ENCODE data around the gene BCL6. TPM values are rescaled to one million over a fixed set of nuclear protein-coding genes. Genes with fewer than 3 reads are reported as not detected.

The BCL6 gene
- total and polyA plus RNA-seq, 9 of the 15 experiments (the other 6 are each of a cell fraction or from before 2014, with no cell fraction given) = 0.08 to 3.5 (median 1.6) TPM

DNA sequence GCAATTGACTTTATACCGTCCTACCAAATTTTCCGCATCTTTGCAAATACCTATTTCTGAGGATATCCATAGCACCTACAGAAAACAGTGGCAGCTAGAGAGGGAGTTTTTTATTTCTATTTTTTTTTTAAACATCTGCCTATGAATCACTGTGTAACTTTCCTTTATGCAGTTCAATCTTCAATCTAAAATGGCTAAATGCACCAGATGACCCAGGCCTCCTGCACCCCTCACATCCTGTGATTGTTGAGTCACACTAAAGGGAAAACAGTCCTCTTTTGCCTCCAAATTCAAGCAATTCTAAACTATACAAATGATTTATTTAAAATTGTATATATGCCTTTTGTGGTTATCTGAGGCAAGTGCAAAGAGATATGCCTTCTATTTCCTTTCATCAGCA lies 20.1 kb upstream of the BCL6 start:
- intact Hi-C loops (cut with micrococcal nuclease) = no loop called here
- no peak overlapping the region for H3K4me2 ChIP-seq (ENCODE audit: insufficient read depth, low read length)
- H4K20me1 ChIP-seq (replicated peaks; ENCODE audit: control insufficient read depth, insufficient read depth, low read length) = no peaks in the 10 kb centered on the region
- FAIRE-seq (no peak), ATAC-seq (no peak), DNase-seq (ENCODE audit: extremely low read depth in 1 of 4, low spot score in 3 of 4) (no peak)
- BruUV-seq (replicated peaks) = no TSS peak
- ChIA-PET CTCF (ENCODE audit: low intra/inter-chr PET ratio) (no interaction called here), POLR2A (interaction anchor here (0.6 kb wide), 1 partner anchor 67 kb away, joined by 3 read pairs; no protein-coding TSS in a partner anchor)
- no peaks in the 10 kb centered on the region for H3K9me1 ChIP-seq (ENCODE audit: control insufficient read depth, insufficient read depth, low read length)
- H3K27ac ChIP-seq (ENCODE audit: extremely low read depth, low read depth, low read length) = no peak overlapping the region
- no peaks in the 10 kb centered on the region for H3K79me2 ChIP-seq (ENCODE audit: control insufficient read depth, insufficient read depth, low read length)
- H3K9me3 ChIP-seq (replicated peaks; ENCODE audit: control insufficient read depth, insufficient read depth, low read depth, low read length) = no peaks in the 10 kb centered on the region
- H3K4me3 ChIP-seq = no peak overlapping the region
- no peak for TF ChIP-seq SMAD3 (CRISPR knock-in tag; conservative IDR thresholded peaks at IDR 0.05)
- TF ChIP-seq MEF2D (tag; conservative IDR thresholded peaks at IDR 0.05; ENCODE audit: low read depth) = no peak
- no peak for TF ChIP-seq ZNF140 (CRISPR knock-in tag; IDR thresholded peaks at IDR 0.05)
- TF ChIP-seq HDAC6 (IDR thresholded peaks at IDR 0.05; ENCODE audit: low read depth, low read length) = no peak
- no peak for TF ChIP-seq POU5F1 (IDR thresholded peaks at IDR 0.05; ENCODE audit: borderline replicate concordance, low read depth, low read length, partially characterized antibody)
- TF ChIP-seq MYNN (IDR thresholded peaks at IDR 0.05) = no peak
- no peak for TF ChIP-seq MYNN (CRISPR knock-in tag; IDR thresholded peaks at IDR 0.05)
- TF ChIP-seq SRF (CRISPR knock-in tag; IDR thresholded peaks at IDR 0.05) = no peak
- TF ChIP-seq ZNF583 (CRISPR knock-in tag; IDR thresholded peaks at IDR 0.05) = no peak
- no peak for TF ChIP-seq ZNF311 (CRISPR knock-in tag; IDR thresholded peaks at IDR 0.05)
- TF ChIP-seq HLTF (IDR thresholded peaks at IDR 0.05) = no peak
- TF ChIP-seq TAL1 (IDR thresholded peaks at IDR 0.05) = no peak
- no peak for TF ChIP-seq XRCC4 (IDR thresholded peaks at IDR 0.05; ENCODE audit: extremely low read depth, insufficient read depth, insufficient read length)
- TF ChIP-seq NRF1 (conservative IDR thresholded peaks at IDR 0.05 in 1 of 2, IDR thresholded peaks at IDR 0.05 in 1 of 2) = no peak
- TF ChIP-seq TAF15 (IDR thresholded peaks at IDR 0.05; ENCODE audit: low read depth, low read length) = no peak
- TF ChIP-seq SRSF1 (IDR thresholded peaks at IDR 0.05; ENCODE audit: low read depth, low read length) = no peak
- TF ChIP-seq ZNF263 (CRISPR knock-in tag; IDR thresholded peaks at IDR 0.05; ENCODE audit: borderline replicate concordance) = no peak
- peaks cover 26 to 28% of the 10 kb centered on the region in 2 experiments; a peak in 3 of 5 replicates for H3K27me3 ChIP-seq (ENCODE audit: control insufficient read depth in 2 of 2, insufficient read depth in 2 of 2, low read length in 2 of 2)
- in situ Hi-C loops (cut with MboI) = no loop called here
- H2AFZ ChIP-seq (ENCODE audit: low read depth, low read length) = no peak overlapping the region
- no peak overlapping the region for H3K9ac ChIP-seq (ENCODE audit: insufficient read depth in 1 of 2, low read depth in 2 of 2, low read length in 2 of 2)
- H3K36me3 ChIP-seq (ENCODE audit: control insufficient read depth, insufficient read depth, low read length) = no peaks in the 10 kb centered on the region
- WGBS (ENCODE audit: insufficient coverage, low coverage, missing lambda C conversion rate) = 0% methylated on average over 2 of the region's 2 CpGs
- no peaks in the 10 kb centered on the region for H3K4me1 ChIP-seq (replicated peaks in 1 of 2; ENCODE audit: control insufficient read depth in 2 of 2, insufficient read depth in 2 of 2, low read length in 2 of 2)
